SU-DHL-6 (cell line): ENCODE results near the gene SORBS2.

Source experiments
- H2AFZ ChIP-seq: fragments of 200-600 bp; sonication (generic); 2 replicates; pipeline ENCODE4 v1.6.1; 2014; ENCODE audit warnings: low read depth, mild to moderate bottlenecking, moderate library complexity, mixed read lengths, antibody characterized with exemption, low read length; ENCODE audit not compliant: severe bottlenecking
- H3F3A ChIP-seq: fragments of 200-600 bp; shearing (Covaris generic); 2 replicates; pipeline ENCODE4 v1.6.0; 2016; ENCODE audit warnings: antibody characterized with exemption, mild to moderate bottlenecking; ENCODE audit not compliant: insufficient read depth
- H3K27ac ChIP-seq: fragments of 200-600 bp; sonication (generic); 2 replicates; pipeline ENCODE4 v1.5.1; 2016; ENCODE audit warnings: low read depth, mild to moderate bottlenecking, low read length, moderate library complexity, mixed read lengths
- H3K27me3 ChIP-seq: fragments of 200-600 bp; sonication (generic), shearing (Covaris generic); 2 replicates; pipeline ENCODE4 v1.6.0; 2014; ENCODE audit warnings: mild to moderate bottlenecking, low read length
- H3K36me3 ChIP-seq: fragments of 200-600 bp; sonication (generic); 2 replicates; pipeline ENCODE4 v1.6.1; 2014; ENCODE audit warnings: mild to moderate bottlenecking, low read length, mixed read lengths
- H3K4me2 ChIP-seq: fragments of 300-600, 200-600 bp; shearing (Covaris generic), sonication (generic); 2 replicates; pipeline ENCODE4 v1.6.0; 2014; ENCODE audit warnings: low read length, low read depth, mild to moderate bottlenecking; ENCODE audit not compliant: poor library complexity, severe bottlenecking
- H3K4me3 ChIP-seq: fragments of 200-600 bp; sonication (generic); 2 replicates; pipeline ENCODE4 v1.5.1; 2014; ENCODE audit warnings: antibody characterized with exemption, low read length, mild to moderate bottlenecking, mixed read lengths; ENCODE audit not compliant: insufficient read depth, poor library complexity, severe bottlenecking
- H3K79me2 ChIP-seq: fragments of 200-600 bp; sonication (generic); 2 replicates; pipeline ENCODE4 v1.6.1; 2014; ENCODE audit warnings: mild to moderate bottlenecking, low read length, moderate library complexity; ENCODE audit not compliant: insufficient read depth
- H3K9ac ChIP-seq: fragments of 200-600 bp; sonication (generic); 2 replicates; pipeline ENCODE4 v1.7.0; 2014; ENCODE audit warnings: mild to moderate bottlenecking, low read length
- H3K9me2 ChIP-seq: fragments of 200-600 bp; sonication (generic); replicated peaks from 2 replicates; pipeline ENCODE4 v1.6.1; 2014; ENCODE audit warnings: low read length; ENCODE audit not compliant: insufficient read depth
- H3K9me3 ChIP-seq: fragments of 200-600 bp; sonication (generic); 2 replicates; pipeline ENCODE4 v1.6.1; 2014; ENCODE audit warnings: low read length, mixed read lengths; ENCODE audit not compliant: insufficient read depth
- H4K20me1 ChIP-seq: fragments of 200-600 bp; sonication (generic); 2 replicates; pipeline ENCODE4 v1.6.1; 2014; ENCODE audit warnings: low read depth, mild to moderate bottlenecking, antibody characterized with exemption, low read length, moderate library complexity, mixed read lengths
- CTCF ChIP-seq: fragments of 200-600 bp; sonication (generic); IDR thresholded peaks from one replicate; pipeline ENCODE4 v1.5.1; 2017; ENCODE audit warnings: antibody characterized with exemption, mild to moderate bottlenecking, low read length, moderate library complexity; ENCODE audit not compliant: insufficient read depth, poor library complexity, severe bottlenecking
- EZH2phosphoT487 ChIP-seq: fragments of 200-600 bp; sonication (generic), shearing (Covaris generic); conservative IDR thresholded peaks from 2 replicates; pipeline ENCODE4 v1.6.1; 2018; ENCODE audit warnings: mild to moderate bottlenecking, antibody characterized with exemption, low read length, moderate library complexity, mixed read lengths

SORBS2 gene

GRCh38 chr4:185672151-185672550, 139.8 kb downstream of the SORBS2 start:
- H3K4me2 ChIP-seq = no peak overlapping the region
- no peak overlapping the region for H2AFZ ChIP-seq
- H3K36me3 ChIP-seq = no peaks in the 10 kb centered on the region
- H3K79me2 ChIP-seq = no peaks in the 10 kb centered on the region
- H3K4me3 ChIP-seq = no peak overlapping the region
- H3K9ac ChIP-seq = no peak overlapping the region
- H3K27ac ChIP-seq = no peak overlapping the region
- no peaks in the 10 kb centered on the region for H3F3A ChIP-seq
- no peaks in the 10 kb centered on the region for H3K9me3 ChIP-seq
- TF ChIP-seq CTCF (no peak), EZH2phosphoT487 (no peak)
- no peaks in the 10 kb centered on the region for H4K20me1 ChIP-seq
- no peaks in the 10 kb centered on the region for H3K27me3 ChIP-seq
- H3K9me2 ChIP-seq = no peaks in the 10 kb centered on the region

DNA sequence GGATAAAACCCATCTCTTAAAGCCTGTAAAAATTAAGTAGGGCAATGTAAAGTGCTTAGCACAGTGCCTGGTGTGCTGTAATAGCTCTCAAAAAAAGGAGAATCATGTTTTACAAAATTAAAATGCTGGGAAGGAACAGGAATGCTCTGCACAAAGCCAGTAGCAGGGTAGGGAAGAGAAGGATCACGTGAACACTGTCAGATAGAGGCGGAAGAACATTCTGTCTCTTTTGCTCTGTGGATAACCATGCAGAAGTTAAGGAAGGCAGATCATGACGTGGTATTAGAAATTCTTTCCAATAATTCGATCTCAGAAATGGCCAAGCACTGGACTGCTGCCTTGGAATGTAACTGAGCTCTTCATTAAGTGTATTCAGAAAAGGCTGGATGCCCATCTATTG, 140.5 kb downstream of the SORBS2 start:
- Histone ChIP-seq H3F3A (no peaks in the 10 kb centered on the region), H3K4me3 (no peak overlapping the region)

GRCh38 chr4:185671066-185671465, 140.9 kb downstream of the SORBS2 start:
- H3K9me3 ChIP-seq = no peaks in the 10 kb centered on the region
- no peak overlapping the region for H3K9ac ChIP-seq

More for the DNA sequence above, 140.5 kb downstream of the SORBS2 start:
- Histone ChIP-seq H3K27me3 (no peaks in the 10 kb centered on the region), H3K9ac (no peak overlapping the region), H2AFZ (no peak overlapping the region), H3K27ac (no peak overlapping the region), H4K20me1 (no peaks in the 10 kb centered on the region), H3K9me3 (no peaks in the 10 kb centered on the region), H3K36me3 (no peaks in the 10 kb centered on the region), H3K9me2 (no peaks in the 10 kb centered on the region), H3K4me2 (no peak overlapping the region), H3K79me2 (no peaks in the 10 kb centered on the region)
- TF ChIP-seq EZH2phosphoT487 (no peak), CTCF (no peak)

More at GRCh38 chr4:185671066-185671465, 140.9 kb downstream of the SORBS2 start:
- Histone ChIP-seq H3K27ac (no peak overlapping the region), H3K4me2 (no peak overlapping the region), H3K9me2 (no peaks in the 10 kb centered on the region), H3K79me2 (no peaks in the 10 kb centered on the region), H3K4me3 (no peak overlapping the region), H4K20me1 (no peaks in the 10 kb centered on the region), H2AFZ (no peak overlapping the region), H3K27me3 (no peaks in the 10 kb centered on the region), H3K36me3 (no peaks in the 10 kb centered on the region), H3F3A (no peaks in the 10 kb centered on the region)
- no peak for TF ChIP-seq CTCF
- no peak for TF ChIP-seq EZH2phosphoT487
